ENCODE data around the gene PARD3.
"Not testable (repeated sequence)": the region's sequence is repeated elsewhere in the genome, so short reads cannot be mapped to it uniquely, and the experiment has no call there.

The PARD3 gene

DNA sequence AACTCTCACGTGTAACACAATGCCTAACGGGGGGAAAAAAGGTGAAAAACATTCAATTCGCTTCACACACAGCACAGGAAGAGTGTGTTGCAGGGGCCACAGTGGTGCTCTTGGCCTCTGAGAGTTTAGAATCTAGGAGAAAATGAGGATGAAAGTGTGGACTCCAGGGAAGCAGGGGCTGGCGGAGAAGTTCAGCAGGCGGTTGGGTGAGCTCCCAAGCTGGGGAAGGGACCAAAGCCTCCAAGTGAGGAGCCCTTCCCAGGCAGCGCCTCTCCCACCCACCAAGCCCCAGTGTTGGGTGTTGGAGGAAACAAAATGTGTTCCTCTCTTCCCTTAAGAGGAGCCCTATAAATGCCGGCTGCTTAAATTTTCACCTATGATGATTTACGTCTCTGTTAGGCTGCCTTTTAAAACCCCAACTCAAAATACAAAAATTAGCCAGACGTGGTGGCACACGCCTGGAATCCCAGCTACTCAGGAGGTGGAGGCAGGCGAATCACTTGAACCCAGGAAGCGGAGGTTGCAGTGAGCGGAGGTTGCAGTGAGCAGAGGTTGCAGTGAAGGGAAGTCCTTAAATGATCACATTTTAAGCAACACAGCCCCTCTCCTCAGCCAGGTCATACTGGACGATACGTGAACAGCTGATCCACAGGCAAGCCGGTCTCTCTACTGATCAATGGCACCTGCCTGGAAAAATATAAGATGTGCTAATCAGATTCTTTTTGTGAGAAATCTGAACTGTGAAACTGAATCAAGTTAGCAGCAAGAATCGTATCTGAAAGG is 735.2 kb downstream of the PARD3 start:
- no peak for DNase-seq

DNA sequence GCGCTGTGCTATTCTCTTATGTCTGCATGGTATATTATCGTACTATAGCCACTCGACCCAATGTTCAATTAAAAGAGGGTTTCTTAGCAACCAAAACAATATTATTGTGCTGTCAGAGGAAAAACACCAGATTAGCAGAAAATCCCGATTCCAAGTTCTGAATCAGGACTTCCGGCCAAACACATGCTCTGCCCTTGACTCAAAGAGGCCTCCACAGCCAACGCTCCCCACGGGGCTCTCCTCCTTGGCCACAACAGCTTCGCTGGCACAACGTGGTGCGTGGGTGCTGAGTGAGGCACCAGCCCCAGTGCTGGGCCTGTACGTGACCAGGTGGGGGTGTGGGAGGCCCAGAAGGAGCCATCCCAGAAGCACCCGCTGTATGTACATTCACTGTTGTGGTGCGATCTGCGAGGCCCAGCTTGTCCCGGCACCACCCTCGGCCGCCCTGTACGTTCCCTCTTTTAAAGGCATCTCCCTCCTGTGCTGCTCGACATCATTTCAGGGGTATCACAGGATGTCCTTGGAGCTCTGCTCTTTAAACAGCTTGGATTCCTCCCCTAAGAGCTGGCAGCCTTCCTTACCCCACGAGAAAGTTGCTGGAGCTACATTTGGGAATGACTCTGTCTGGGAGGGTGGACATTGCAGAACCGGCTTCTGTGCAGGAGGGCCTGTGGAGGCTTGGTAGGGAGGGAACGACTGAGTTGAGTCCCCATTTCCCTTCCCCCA is 736.2 kb downstream of the PARD3 start:
- DNase-seq, result no peak

DNA sequence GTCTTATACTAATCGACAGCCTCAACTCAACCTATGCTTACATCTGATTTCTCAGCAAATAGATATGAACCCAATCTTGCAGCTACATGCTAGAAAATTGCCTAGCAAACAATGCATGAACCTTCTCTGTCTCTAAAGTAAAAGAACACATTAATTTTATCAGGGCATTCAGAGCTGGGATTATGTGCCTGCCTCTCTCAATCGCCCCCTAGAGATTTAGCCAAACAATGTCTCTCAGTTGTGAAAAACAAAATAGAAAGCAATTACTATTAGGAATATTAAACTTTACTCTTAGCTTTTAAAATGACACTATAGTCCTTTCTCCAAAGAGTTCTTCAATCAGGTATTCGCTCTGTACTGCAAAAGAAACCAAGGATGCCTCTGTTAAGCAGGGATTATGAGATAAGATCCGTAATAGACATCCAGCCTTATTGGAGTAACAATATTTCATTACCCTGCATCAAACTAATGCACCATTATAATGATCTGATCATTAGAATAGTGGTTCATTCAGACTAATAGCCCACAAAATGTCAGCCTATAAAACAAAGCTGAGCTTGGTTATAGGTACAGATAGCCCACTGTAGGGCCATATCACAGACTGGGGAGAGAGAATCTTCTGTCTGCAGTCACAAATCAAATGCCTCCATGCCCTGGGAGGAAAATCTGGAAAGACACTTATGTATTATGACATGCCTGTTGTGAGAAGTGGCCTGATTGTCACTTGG is 736.9 kb downstream of the PARD3 start:
- no peak for DNase-seq

DNA sequence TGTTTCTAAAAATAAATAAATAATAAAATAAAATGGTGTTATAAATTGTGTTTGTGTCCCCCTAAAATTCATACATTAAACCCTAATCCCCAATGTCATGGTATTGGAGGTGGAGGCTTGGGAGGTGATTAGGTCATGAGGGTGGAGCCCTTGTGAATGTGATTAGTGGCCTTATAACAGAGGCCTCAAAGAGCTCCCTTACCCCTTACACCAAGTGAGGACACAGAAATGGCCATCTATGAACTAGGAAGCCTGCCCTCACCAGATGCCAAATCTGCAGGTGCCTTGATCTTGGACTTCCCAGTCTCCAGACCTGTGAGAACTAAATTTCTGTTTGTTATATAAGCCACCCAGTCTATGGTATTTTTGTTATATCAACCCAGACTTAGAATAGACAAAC is 738.7 kb downstream of the PARD3 start:
- DNase-seq, result no peak

DNA sequence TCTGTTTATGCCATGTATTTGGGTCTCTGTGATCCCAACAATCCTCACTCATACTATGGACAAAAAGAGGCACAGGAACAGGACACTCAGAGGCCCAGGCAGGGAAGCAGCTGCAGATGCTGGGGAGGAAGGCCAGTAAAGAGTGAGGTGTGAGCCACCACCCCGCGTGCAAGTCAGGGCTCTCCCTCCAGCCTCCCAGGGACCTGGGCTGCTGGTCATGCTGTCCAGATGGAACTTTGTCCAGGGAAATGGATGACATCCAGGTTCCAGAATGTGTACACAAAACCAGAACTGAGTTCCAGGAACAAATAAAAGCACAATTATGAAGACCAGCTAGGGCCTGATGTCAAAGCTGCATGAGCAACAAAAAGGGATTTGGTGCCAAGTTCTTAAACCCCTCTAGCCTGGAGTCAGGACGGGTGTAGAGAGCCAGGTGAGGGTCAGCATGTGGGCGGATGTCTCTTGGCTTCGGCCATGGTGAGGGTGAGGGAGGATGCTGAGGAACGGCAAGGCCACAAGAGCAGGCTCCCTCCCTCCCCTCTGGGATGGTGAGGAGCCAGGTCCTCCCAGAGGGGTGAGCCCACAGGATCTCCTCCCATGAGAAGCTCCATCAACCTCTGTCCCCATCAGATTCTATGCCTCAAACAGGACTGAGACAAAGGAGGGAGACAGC is 739.7 kb downstream of the PARD3 start:
- DNase-seq, result no peak

DNA sequence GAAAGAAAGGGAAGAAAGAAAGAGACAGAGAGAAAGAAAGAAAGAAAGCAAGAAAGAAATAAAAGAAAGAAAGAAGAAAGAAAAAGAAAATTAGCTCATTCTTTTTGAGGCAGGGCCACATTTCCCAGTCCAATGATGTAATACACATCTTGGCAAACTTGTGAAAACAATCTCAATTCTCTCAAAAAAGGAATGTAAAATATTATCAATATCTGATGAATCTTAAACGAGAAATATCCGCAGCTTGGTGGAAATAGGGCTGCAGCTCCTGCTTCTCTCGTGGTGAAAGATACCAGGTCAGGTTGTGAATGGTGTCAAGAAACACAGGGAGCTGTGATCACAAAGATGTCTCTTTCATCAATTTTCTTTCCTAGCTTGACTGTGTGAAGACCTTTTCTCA is 741.0 kb downstream of the PARD3 start:
- no peak for DNase-seq

GRCh38 chr10:34067741-34068140 is 747.4 kb downstream of the PARD3 start:
- DNase-seq, result not testable (repeated sequence)

- DNase-seq, result no peak
Observed at GRCh38 chr10:34063592-34063991, 751.5 kb downstream of the PARD3 start.

DNA sequence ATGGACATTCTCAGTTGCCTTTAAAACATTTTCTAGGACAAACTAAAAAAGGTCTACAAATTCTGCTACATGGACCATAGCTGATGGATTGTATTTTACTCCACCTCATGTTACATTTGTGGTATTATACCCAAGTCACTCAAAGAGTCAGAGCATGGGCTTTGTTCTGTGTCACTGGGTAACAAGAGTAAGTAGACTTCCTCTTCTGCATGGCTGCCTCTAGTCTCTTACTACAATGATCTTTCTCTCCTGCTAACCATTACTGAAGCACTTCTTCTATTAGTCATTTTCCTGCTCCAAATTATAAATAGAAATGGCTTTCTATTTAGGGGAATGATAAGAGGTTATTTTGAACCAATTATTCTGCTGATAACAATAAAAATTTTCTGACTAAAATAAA is 753.3 kb downstream of the PARD3 start:
- no peak for DNase-seq
